ENCODE measurements around the gene MCUB. TPM values are rescaled to one million over a fixed set of nuclear protein-coding genes. Genes with fewer than 3 reads are reported as not detected.

Gene MCUB
- total RNA-seq (1 to 10 TPM; 1.8 to 4.9 TPM), polyA plus RNA-seq (1 to 10 TPM; 1.3 to 2.1 TPM)

DNA sequence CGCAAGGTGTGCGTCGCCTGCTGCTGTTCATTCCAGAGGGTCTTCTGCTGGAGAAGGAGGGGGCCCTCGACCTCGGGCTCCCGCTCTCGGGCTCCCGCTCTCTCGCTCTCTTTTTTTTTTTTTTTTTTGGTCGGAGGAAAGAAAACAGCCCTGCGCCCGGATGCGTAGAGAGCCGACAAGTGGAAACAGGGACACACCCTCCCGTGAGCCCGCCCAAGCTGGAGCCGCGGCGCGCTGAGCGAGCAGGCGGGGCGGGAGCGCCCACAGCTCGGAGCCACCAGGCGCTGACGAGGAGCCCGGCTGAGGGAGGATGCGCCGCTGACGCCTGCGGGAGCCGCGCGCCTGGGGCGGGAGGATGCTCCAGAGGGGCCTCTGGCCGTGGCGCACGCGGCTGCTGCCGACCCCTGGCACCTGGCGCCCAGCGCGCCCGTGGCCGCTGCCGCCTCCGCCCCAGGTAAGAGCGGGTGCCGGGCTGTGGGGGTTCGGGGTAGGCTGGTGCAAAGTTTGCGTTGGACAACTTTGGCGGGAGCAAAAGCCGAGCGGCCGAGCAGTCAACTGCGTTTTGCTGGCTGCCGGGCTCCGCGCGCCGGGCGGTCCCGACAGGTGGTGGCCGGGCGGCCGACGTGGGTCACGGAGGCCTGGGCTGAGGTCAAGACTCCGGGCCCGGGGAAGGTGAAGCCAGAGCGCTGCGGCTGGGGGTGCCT is at the start of gene MCUB:
TSS of gene MCUB (plus strand) at position 264 of the 704 bp plus-strand sequence. CDS start at position 356, 92 bp downstream.
- DNase-seq (ENCODE audit: low spot score), result peak; percentile 82
- under 1% methylated on average over 73 of the region's 73 CpGs for WGBS
- peaks cover 5 to 20% (median 14%) of the 10 kb centered on the region in 4 donors for H3K4me1 ChIP-seq (ENCODE audit: control insufficient read depth in 4 of 4, insufficient read depth in 4 of 4, low read length in 3 of 4)
- H3K4me3 ChIP-seq (ENCODE audit: low read depth in 1 of 3, low read length in 3 of 3), result peak within 1 kb of the TSS; percentile 46 to 76 (median 65)
- H3K36me3 ChIP-seq (ENCODE audit: control insufficient read depth in 4 of 4, insufficient read depth in 3 of 4, low read depth in 1 of 4, low read length in 3 of 4), result no peaks in the 10 kb centered on the region
- H3K27me3 ChIP-seq (ENCODE audit: control insufficient read depth in 4 of 4, insufficient read depth in 4 of 4, low read length in 3 of 4), result no peaks in the 10 kb centered on the region
- peaks cover 0 to 3% (median 0%) of the 10 kb centered on the region in 4 donors for H3K9me3 ChIP-seq (ENCODE audit: control insufficient read depth in 4 of 4, low read length in 3 of 4)
- no peak for TF ChIP-seq EGR1 (IDR thresholded peaks at IDR 0.05; ENCODE audit: low read depth in 2 of 2)
- peak; percentile 6 to 21 for TF ChIP-seq RAD21 (IDR thresholded peaks at IDR 0.05)
- TF ChIP-seq NR2F2 (IDR thresholded peaks at IDR 0.05), result no peak
- TF ChIP-seq YY1 (IDR thresholded peaks at IDR 0.05), result no peak
- no peak for TF ChIP-seq FOXA2 (IDR thresholded peaks at IDR 0.05)
- TF ChIP-seq ATF3 (IDR thresholded peaks at IDR 0.05), result no peak
- TF ChIP-seq ZBTB33 (IDR thresholded peaks at IDR 0.05), result no peak
- peak within 1 kb of the TSS in 1 of 2 donors; percentile 49 for H3K9ac ChIP-seq (ENCODE audit: low read depth in 1 of 2, low read length in 2 of 2)
- H3K27ac ChIP-seq (ENCODE audit: low read depth in 1 of 2, low read length in 2 of 2), result peak within 1 kb of the TSS; percentile 43 to 62

- DNase-seq (ENCODE audit: low spot score), result no peak
- Histone ChIP-seq H3K27ac (ENCODE audit: low read depth in 1 of 2, low read length in 2 of 2) (peak overlapping the region; percentile 34 to 40), H3K9ac (ENCODE audit: low read depth in 1 of 2, low read length in 2 of 2) (peak overlapping the region in 1 of 2 donors; percentile 63), H3K4me1 (ENCODE audit: control insufficient read depth in 4 of 4, insufficient read depth in 4 of 4, low read length in 3 of 4) (peaks cover 5 to 18% (median 12%) of the 10 kb centered on the region in 4 donors), H3K36me3 (ENCODE audit: control insufficient read depth in 4 of 4, insufficient read depth in 3 of 4, low read depth in 1 of 4, low read length in 3 of 4) (peaks cover 3 to 18% (median 10%) of the 10 kb centered on the region in 4 donors), H3K4me3 (ENCODE audit: low read depth in 1 of 3, low read length in 3 of 3) (no peak overlapping the region), H3K27me3 (ENCODE audit: control insufficient read depth in 4 of 4, insufficient read depth in 4 of 4, low read length in 3 of 4) (no peaks in the 10 kb centered on the region), H3K9me3 (ENCODE audit: control insufficient read depth in 4 of 4, low read length in 3 of 4) (no peaks in the 10 kb centered on the region)
- WGBS, result 27% methylated on average over 2 of the region's 2 CpGs
- no peak for TF ChIP-seq FOXA1 (IDR thresholded peaks at IDR 0.05)
- no peak for TF ChIP-seq RAD21 (IDR thresholded peaks at IDR 0.05)
- TF ChIP-seq ZBTB33 (IDR thresholded peaks at IDR 0.05), result no peak
- TF ChIP-seq RXRA (IDR thresholded peaks at IDR 0.05), result peak; percentile 15 to 24
- no peak for TF ChIP-seq JUND (IDR thresholded peaks at IDR 0.05)
- TF ChIP-seq, protein P1, sequence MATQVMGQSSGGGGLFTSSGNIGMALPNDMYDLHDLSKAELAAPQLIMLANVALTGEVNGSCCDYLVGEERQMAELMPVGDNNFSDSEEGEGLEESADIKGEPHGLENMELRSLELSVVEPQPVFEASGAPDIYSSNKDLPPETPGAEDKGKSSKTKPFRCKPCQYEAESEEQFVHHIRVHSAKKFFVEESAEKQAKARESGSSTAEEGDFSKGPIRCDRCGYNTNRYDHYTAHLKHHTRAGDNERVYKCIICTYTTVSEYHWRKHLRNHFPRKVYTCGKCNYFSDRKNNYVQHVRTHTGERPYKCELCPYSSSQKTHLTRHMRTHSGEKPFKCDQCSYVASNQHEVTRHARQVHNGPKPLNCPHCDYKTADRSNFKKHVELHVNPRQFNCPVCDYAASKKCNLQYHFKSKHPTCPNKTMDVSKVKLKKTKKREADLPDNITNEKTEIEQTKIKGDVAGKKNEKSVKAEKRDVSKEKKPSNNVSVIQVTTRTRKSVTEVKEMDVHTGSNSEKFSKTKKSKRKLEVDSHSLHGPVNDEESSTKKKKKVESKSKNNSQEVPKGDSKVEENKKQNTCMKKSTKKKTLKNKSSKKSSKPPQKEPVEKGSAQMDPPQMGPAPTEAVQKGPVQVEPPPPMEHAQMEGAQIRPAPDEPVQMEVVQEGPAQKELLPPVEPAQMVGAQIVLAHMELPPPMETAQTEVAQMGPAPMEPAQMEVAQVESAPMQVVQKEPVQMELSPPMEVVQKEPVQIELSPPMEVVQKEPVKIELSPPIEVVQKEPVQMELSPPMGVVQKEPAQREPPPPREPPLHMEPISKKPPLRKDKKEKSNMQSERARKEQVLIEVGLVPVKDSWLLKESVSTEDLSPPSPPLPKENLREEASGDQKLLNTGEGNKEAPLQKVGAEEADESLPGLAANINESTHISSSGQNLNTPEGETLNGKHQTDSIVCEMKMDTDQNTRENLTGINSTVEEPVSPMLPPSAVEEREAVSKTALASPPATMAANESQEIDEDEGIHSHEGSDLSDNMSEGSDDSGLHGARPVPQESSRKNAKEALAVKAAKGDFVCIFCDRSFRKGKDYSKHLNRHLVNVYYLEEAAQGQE (IDR thresholded peaks at IDR 0.05), result no peak
- TF ChIP-seq YY1 (IDR thresholded peaks at IDR 0.05), result no peak
- TF ChIP-seq HNF4A (conservative IDR thresholded peaks at IDR 0.05), result peak; percentile 64 to 75
- no peak for TF ChIP-seq MAX (IDR thresholded peaks at IDR 0.05)
- TF ChIP-seq GABPA (IDR thresholded peaks at IDR 0.05 in 1 of 2, conservative IDR thresholded peaks at IDR 0.05 in 1 of 2), result no peak
- TF ChIP-seq EGR1 (IDR thresholded peaks at IDR 0.05; ENCODE audit: low read depth in 2 of 2), result no peak
- no peak for TF ChIP-seq ATF3 (IDR thresholded peaks at IDR 0.05)
- no peak for TF ChIP-seq FOXA2 (IDR thresholded peaks at IDR 0.05)
- TF ChIP-seq TAF1 (conservative IDR thresholded peaks at IDR 0.05), result no peak
- TF ChIP-seq NR2F2 (IDR thresholded peaks at IDR 0.05), result no peak
- no peak for TF ChIP-seq CTCF (IDR thresholded peaks at IDR 0.05; ENCODE audit: low read depth, low read length, missing input control)
- TF ChIP-seq HNF4G (IDR thresholded peaks at IDR 0.05), result peak; percentile 16
- peak; percentile 41 for TF ChIP-seq SP1 (IDR thresholded peaks at IDR 0.05)
These were observed 49.4 kb upstream of the MCUB start for GRCh38 chr4:109510687-109511086.
